ENCODE data around the gene REM1.
"Not testable (repeated sequence)": the region's sequence is repeated elsewhere in the genome, so short reads cannot be mapped to it uniquely, and the experiment has no call there.

Gene REM1, protein sequence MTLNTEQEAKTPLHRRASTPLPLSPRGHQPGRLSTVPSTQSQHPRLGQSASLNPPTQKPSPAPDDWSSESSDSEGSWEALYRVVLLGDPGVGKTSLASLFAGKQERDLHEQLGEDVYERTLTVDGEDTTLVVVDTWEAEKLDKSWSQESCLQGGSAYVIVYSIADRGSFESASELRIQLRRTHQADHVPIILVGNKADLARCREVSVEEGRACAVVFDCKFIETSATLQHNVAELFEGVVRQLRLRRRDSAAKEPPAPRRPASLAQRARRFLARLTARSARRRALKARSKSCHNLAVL

DNA sequence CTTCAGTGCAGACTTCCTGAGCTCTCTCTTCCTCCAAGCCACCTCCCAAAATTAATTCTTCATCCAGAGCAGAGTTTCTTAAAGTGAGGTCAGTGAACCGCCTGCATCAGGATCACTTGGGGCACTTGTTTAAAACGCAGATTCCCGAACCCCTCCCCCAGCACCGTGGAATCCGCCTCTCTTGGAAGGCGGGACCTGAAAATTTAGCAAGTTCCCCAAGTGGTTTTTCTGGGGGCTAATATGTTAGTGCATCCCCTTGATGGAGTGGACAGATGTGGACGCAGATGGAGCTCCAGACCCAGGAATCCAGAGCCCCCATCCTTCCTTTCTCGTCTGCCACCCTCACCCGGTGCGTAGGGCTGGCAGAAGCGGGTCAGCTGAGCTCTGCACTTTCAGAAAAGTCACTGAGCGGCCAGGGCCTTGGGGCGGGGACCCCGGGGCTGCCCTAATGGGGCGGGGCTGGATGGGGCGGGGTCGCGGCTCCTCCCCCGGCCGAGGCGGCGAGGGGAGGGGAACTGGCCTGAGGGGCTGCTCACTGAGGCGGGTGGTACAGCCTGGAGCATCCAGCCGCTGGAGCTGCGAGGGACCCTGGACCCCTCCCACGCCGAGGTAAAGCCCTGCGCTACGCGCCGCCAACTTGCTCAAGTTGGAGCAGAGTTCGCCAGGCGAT, at the start of gene REM1, which contains the start of gene DEFB124:
TSS of gene REM1 (plus strand) at position 531 of the 670 bp plus-strand sequence. CDS start 1,158 bp downstream, outside the sequence.
TSS of gene DEFB124 (minus strand) at position 370 of the 670 bp plus-strand sequence. CDS start 2,114 bp downstream, outside the sequence.
- DNase-seq (ENCODE audit: low read depth in 2 of 2), result no peak

DNA sequence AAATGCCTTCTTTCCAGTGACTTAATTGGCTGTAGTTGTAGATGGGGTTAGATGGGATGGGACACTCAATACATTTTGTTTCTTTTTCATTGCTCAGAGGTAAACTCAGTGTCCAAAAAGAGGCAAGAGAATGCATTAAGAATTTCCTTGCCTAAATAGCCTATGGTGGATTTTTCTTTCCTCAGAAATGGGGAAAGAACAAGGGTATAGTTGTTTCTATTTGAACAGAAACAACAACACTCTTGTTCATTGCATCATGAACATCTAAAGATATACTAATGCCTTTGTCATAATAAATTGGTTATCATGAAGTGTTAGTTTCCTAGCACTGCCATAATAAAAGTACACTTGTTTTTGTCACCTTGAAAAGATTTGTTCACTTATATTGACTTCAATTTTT, 49.3 kb upstream of the REM1 start:
- DNase-seq (ENCODE audit: low read depth in 2 of 2), result no peak

DNA sequence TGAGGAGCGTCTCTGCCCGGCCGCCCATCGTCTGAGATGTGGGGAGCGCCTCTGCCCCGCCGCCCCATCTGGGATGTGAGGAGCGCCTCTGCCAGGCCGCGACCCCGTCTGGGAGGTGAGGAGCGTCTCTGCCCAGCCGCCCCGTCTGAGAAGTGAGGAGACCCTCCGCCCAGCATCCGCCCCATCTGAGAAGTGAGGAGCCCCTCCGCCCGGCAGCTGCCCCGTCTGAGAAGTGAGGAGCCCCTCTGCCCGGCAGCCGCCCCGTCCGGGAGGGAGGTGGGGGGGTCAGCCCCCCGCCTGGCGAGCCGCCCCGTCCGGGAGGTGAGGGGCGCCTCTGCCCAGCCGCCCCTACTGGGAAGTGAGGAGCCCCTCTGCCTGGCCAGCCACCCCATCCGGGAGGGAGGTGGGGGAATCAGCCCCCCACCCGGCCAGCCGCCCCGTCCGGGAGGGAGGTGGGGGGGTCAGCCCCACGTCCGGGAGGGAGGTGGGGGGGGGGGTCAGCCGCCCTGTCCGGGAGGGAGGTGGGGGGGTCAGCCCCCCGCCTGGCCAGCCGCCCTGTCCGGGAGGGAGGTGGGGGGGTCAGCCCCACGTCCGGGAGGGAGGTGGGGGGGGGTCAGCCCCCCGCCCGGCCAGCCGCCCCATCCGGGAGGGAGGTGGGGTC, 48.1 kb upstream of the REM1 start:
- not testable (repeated sequence) for DNase-seq (ENCODE audit: low read depth in 2 of 2)

DNA sequence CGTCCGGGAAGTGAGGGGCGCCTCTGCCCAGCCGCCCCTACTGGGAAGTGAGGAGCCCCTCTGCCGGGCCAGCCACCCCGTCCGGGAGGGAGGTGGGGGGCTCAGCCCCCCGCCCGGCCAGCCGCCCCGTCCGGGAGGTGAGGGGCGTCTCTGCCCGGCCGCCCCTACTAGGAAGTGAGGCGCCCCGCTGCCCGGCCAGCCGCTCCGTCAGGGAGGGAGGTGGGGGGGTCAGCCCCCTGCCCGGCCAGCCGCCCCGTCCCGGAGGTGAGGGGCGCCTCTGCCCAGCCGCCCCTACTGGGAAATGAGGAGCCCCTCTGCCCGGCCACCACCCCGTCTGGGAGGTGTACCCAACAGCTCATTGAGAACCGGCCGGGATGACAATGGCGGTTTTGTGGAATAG, 47.5 kb upstream of the REM1 start:
- DNase-seq (ENCODE audit: low read depth in 2 of 2), result not testable (repeated sequence)

DNA sequence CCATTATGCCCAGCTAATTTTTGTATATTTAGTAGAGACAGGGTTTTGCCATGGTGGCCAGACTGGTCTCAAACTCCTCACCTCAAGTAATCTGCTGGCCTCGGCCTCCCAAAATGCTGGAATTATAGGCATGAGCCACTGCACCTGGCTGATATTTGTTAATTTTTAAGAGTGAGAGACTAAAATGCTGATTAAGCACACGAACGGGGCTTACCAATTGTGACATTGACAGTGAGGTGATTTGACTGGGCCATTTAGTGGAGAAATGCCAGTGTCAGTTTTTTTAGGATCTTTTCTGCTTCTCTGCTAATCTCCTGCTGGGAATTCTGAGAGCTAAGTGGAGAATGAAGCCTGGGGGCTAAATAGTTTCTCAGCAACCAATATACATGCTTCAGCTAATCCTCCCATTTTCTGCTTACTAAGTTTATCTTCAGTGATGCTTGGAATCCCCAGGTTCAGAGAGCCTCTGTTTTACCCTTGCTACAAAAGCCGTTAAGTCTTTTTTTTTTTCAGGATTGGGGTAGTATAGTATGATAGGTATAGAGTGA, 44.4 kb upstream of the REM1 start:
- no peak for DNase-seq (ENCODE audit: low read depth in 2 of 2)

DNA sequence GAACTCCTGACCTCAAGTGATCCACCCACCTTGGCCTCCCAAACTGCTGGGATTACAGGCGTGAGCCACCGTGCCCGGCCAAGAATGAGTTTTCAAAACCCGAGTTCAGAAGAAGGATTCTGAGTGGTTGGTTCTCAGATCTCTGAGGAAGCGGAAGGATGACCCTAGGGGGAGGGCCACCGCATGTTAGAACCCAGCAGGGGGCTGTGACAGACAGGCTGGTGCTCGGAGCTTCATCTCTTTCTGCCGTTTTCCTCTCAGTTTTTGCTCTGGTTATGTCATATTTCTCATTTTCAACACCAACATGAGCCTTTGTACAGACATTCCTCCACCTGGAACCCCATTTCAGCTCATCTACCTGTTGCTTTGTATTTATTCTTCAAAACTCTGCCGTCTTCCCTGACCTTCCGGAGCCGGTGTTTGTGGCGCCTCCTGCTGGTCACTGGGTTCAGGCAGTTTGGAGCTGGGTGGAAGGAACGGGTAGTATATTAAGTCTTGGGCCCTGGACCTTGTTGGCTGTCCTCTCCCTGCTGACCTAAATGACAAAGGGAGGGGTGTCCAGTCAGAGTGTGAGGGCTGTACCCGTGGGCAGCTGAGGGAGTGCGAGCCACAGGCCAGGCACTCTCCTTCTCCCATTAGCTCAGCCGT, 35.0 kb upstream of the REM1 start, which contains the start of gene DEFB123:
TSS of gene DEFB123 (plus strand) at position 621 of the 648 bp plus-strand sequence. CDS start 67 bp downstream, outside the sequence.
- no peak for DNase-seq (ENCODE audit: low read depth in 2 of 2)

DNA sequence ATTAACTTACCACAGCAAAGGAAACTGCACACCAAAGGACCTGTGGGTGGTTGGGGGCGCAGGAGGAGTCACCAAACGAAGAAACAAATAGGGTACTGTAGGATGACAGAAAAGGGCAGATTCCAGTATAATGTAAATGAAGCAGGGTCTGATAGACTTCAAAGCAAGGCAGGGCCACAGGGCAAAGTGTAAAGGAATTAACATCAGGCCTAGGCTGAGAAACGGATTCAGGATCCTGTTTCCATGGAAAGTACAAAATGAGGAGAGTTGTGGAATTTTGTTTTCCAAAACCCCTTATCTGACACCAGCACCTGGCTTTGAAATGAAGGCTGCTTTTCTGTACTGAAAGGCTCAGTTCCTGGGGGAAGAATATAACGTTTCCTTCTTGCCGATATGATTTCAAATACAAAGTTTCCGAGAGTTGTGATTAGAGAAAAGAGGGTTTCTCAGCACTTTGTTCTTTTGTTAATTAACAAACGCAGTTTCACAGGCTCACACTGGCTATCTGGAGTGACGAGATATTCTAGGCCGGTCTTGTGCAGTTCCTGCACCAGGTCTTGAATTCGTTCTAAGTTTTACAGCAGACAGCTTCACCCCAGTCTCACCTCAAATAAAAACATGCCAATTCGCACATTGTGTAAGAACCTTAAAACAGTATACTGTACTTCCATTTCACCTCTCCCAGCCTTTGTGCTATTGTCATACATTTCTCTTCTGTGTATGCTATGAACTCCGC, 28.8 kb upstream of the REM1 start:
- no peak for DNase-seq (ENCODE audit: low read depth in 2 of 2)

DNA sequence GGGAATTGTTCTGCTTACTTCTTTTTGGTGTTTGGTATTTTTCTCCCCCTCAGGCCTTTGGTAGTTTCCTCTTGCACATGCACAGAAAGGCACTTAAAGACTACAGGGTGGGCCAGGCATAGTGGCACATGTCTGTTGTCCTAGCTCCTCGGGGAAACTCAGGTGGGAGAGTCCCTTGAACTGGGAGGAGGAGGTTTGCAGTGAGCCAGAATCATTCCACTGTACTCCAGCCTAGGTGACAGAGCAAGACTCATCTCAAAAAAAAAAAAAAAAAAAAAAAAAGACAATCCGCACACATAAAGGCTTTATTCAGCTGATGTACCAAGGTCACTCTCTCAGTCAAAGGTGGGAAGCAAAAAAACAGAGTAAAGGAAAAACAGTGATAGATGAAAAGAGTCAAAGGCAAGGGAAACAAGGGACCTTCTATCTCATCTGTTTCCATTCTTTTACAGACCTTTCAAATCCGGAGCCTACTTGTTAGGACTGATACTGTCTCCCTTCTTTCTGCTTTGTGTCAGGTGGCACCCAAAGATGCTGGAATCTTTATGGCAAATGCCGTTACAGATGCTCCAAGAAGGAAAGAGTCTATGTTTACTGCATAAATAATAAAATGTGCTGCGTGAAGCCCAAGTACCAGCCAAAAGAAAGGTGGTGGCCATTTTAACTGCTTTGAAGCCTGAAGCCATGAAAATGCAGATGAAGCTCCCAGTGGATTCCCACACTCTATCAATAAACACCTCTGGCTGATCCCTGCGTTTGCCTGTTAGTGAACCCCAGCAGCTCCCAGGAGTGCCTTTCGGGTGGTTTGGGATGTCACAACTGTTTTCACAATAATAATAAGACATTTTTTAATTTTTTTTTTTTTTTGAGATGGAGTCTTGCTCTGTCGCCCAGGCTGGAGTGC, 25.3 kb upstream of the REM1 start:
- no peak for DNase-seq (ENCODE audit: low read depth in 2 of 2)

DNA sequence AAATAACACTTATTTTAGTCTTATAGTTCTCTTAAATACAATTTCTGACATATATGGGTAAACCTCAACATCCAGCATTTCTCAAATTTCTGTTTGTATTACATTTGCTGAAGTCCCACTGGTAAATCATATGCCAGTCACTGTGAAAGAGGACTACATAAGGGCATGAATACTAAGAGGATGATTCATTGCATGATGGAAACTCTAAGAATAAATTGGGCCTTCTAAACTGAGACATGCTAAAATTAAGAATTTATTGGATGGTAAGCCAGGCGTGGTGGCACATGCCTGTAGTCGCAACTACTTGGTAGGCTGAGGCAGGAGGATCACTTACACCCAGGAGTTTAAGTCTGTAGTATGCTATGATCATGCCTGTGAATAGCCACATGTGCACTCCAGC, 22.5 kb upstream of the REM1 start:
- no peak for DNase-seq (ENCODE audit: low read depth in 2 of 2)

DNA sequence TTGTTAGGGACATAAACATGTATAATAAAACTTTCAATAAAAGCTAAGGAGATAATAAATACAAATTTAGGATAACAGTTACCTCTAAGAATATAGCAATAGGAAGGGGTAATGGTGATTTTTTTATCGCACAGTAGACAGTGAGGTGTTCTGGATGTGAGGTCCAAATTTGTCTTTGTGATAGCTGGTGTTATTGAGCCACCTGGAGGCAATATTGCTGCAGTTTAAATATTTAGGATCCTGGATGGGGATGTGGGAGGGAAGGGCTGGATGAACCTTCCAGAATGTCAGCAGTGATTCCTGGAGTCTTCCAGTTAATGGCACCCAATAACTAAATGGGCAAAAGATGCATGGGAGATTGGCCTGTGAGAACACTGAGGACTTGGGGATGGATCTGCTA, 20.7 kb upstream of the REM1 start:
- no peak for DNase-seq (ENCODE audit: low read depth in 2 of 2)

DNA sequence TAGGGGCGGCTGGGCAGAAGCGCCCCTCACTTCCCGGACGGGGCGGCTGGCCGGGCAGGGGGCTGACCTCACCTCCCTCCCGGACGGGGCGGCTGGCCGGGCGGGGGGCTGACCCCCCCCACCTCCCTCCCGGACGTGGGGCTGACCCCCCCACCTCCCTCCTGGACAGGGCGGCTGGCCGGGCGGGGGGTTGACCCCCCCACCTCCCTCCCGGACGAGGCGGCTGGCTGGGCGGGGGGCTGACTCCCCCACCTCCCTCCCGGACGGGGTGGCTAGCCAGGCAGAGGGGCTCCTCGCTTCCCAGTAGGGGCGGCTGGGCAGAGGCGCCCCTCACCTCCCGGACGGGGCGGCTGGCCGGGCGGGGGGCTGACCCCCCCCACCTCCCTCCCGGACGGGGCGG, 4.1 kb upstream of the REM1 start:
- not testable (repeated sequence) for DNase-seq (ENCODE audit: low read depth in 2 of 2)

DNA sequence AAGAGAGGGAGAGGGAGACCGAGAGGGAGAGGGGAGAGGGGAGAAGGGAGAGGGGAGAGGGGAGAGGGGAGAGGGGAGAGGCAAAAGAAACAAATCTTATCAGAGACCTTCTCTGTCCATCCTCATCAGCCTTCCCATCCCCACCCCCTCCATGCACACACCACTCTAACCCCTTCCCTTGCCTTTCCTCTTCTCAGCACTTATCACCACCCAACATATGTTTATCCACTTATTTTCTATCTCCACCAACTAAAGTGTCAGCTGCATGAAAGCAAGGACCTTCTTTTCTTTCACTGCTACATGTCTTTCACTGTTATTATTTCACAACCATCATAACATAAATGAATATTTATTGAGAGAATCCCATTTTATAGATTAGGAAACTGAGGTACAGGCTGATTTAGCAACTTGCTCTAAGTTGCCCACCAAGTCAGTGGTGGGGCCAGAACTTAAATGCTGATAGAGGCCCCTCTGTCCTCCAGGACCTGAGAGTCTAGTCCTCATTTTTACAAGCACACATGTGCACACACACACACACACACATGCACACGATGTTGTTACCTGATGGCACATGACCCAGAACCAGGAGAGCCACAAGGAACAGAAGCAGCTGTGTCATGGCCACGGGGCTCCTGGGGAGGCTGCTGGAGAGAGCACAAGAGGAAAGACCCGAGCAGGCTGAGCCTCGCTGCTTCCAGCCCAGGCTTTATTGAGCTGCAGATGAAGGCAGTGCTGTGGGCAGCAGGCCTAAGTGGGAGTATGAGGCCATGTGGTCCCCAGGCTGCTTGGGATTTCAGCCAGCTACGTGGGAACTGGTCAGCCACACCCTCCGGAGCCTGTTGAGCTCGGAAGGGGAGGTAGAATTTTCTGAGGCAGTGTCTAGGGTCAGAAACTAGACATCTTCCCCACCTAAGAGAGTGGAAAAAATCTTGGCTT, 2.4 kb upstream of the REM1 start:
- no peak for DNase-seq (ENCODE audit: low read depth in 2 of 2)

DNA sequence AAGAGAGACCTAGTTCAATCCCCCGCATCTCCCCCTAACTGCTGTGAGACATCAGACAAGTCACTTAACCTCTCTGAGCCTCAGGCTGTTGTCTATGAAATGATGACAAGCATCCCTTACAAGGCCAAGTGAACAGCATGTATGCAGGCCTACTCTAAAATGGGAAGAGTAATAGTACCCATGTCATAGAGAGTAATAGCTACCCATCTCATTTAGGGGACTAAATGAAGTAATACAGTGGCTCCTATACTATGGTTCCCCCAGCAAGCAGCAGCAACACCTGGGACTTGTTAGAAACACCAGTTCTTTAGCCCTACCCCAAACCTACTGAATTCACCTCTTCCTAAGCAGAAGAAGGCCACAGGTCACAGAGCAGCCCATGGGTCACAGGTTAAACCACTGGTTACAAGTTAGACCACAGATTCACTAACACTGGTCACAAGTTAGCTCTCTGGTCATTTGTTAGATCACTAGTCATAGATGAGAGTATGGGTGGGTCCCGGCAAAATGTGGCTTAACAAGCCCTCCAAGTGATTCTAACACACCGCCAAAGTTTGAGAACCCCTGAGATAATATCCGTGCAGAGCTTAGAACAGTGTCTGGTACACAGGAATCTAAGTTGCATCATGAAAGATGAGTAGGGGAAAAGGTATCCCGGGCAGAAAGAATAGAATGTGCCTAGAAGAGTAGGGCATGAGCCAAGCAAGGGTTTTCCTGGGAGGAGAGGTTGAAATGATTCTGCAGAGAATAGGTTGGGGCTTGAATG, 1.6 kb upstream of the REM1 start:
- DNase-seq (ENCODE audit: low read depth in 2 of 2), result no peak

DNA sequence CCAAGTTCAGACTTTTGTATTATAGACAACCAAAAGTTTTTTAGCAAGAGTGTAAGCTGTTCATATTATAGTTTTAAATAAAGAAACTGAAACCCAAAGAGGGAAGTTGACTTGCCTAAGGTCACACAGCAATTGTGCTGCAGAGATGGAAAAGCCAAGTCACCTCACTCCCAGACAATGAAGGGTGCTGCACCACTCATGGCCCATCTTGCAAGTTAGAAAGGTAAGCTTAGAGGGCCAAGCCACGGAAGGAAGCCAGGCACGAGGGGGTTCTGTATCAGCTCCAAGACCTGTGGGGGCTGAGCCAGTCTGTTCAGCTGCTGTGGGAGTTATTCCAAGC, 1.0 kb upstream of the REM1 start:
- DNase-seq (ENCODE audit: low read depth in 2 of 2), result no peak

DNA sequence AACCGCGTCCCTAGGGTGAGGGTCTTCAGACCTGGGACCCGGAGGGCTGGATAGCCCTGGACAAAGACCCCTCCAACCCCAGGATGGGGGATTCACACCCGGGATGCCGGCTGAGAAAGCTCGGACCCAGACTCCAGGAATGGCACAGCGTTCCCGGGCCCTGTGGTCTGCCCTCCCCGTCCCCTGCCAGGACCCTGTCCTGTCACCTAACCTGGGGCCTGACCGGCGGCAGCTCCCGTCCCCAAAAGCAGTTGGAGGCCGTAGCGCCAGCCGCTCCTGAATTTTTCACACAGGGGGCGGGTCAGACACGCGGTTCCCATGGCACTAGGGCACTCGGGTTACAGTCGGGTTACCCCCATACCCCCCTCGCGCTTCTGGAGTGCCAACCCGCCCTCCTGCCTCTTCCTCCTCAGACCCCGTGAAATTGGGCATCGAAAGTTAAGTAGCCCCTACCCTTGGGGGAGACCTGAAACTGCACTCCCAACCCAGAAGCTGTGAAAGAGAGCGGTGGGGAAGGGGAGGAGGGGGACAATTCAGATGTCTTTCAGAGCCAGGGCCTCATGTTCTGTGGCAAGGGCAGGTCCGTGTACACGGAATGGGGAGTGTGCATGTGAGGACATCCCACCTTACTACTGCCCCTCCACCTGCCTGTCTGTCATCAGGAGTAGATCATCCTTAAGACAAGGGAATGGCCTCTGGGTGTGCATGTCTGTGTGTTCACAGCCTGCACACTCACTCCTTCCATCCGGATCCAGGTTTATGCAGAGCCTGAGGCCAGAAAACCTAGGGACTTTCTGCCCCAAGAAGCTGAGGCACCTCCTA, 595 bp downstream of the REM1 start:
- DNase-seq (ENCODE audit: low read depth in 2 of 2), result no peak

DNA sequence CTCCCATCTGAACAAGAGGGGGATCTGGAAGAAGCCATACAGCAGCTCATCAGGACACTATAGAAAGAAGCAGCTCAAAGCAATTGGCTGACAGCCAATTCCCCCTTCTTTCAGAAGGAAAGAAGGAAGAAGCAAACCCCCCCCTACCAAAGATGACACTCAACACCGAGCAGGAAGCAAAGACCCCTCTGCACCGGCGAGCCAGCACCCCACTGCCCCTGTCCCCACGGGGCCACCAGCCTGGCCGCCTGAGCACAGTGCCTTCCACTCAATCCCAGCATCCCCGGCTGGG, 1.2 kb downstream of the REM1 start:
- no peak for DNase-seq (ENCODE audit: low read depth in 2 of 2)

DNA sequence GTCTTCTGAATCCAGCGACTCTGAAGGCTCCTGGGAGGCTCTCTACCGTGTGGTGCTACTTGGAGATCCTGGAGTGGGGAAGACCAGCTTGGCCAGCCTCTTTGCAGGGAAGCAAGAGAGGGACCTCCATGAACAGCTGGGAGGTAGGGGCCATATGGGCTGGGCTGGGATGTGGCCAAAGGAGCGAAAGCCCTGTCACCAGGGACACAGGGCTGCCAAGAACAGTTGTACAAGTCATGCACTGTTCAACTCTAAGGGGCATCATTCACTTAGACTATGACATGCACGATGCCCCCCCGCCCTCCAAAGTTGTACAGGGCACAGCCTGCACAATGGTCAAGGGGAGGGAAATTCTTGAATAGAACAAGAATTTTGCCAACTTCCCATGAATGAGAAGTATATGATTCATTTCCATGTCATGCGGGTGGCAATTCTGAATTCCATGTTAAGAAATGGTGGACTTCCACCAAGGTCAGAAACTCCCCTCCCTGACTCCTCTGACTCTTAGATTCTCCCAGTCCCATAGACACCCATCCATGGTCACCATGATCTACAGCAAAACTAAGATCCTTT, 1.6 kb downstream of the REM1 start:
- DNase-seq (ENCODE audit: low read depth in 2 of 2), result no peak
